Activated CD4-positive, alpha-beta T cell treated with anti-CD3 and anti-CD28 coated beads, Interleukin-2, amount 50 U/mL, for 24 hours (primary cell): Measurements from ENCODE around the gene LNP1.
"Not testable (repeated sequence)": the region's sequence is repeated elsewhere in the genome, so short reads cannot be mapped to it uniquely, and the experiment has no call there.

Experiments used
- DNase-seq, 2 donors: peaks; one replicate each; pipeline ENCODE4 v3.0.0-alpha.2; 2020; ENCODE audit warnings: low read depth in 1 of 2, low spot score in 1 of 2

The LNP1 gene, protein sequence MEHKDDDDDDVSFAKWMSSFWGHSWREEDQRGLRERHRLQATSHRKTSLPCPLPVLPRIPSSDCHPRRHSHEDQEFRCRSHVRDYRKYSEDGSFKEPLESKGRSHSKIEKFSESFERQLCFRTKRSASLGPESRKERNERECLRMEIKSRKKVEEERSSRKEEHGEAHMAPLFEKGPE

DNA sequence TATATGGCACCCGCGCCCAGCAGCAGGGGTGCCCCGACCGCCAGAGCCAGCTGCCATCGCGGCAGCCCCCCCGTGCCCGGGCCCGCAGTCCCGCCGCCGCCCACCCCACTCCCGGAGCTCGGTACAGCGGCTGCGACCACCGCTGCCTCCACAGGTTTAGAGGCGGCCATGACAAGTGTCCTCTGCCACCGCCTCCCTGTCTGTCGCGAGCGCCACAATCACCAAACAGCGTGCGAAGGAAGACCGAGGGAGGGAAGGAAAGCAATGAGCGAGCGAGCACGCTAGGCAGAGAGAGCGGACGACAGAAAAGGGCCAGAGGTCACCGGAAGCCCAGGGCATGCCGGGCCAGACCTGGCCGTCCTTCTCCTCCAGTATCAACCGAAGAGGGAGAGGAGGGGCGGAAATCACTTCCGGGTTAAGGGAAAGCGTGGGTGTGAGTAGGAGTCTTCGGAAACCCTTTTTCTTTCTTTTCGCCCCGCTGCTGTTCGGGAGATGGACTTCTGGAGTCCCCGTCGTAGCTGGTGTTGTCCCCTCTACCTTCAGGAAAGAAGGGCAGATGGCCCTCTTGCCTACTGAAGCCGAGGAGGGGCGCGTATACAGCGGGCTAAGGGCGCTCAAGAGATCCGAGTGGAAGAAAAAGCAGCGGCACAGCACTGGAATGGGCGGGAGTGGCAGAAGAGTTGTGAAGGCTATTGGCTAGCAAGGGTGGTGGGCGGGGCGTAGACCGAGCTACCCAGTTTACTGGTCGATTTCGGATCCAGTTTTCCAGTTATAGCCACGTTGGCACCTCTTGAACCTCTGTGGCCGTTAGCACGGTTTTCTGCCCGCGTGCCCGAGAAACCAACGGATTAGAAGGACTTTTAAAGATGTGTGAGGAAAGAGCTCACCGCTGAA lies at the start of gene LNP1, which contains the start of gene TOMM70:
Gene LNP1 (plus strand): TSS at position 760 of the 894 bp plus-strand sequence. CDS start 28,191 bp downstream, outside the sequence.
Gene TOMM70 (minus strand): TSS at position 310 of the 894 bp plus-strand sequence. CDS start 140 bp downstream, at position 170.
- peak; percentile 85 to 93 for DNase-seq

DNA sequence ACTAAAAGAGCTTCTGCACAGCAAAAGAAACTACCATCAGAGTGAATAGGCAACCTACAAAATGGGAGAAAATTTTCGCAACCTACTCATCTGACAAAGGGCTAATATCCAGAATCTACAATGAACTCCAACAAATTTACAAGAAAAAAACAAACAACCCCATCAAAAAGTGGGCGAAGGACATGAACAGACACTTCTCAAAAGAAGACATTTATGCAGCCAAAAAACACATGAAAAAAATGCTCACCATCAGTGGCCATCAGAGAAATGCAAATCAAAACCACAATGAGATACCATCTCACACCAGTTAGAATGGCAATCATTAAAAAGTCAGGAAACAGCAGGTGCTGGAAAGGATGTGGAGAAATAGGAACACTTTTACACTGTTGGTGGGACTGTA lies 49.6 kb upstream of the LNP1 start:
- DNase-seq, result not testable (repeated sequence)

DNA sequence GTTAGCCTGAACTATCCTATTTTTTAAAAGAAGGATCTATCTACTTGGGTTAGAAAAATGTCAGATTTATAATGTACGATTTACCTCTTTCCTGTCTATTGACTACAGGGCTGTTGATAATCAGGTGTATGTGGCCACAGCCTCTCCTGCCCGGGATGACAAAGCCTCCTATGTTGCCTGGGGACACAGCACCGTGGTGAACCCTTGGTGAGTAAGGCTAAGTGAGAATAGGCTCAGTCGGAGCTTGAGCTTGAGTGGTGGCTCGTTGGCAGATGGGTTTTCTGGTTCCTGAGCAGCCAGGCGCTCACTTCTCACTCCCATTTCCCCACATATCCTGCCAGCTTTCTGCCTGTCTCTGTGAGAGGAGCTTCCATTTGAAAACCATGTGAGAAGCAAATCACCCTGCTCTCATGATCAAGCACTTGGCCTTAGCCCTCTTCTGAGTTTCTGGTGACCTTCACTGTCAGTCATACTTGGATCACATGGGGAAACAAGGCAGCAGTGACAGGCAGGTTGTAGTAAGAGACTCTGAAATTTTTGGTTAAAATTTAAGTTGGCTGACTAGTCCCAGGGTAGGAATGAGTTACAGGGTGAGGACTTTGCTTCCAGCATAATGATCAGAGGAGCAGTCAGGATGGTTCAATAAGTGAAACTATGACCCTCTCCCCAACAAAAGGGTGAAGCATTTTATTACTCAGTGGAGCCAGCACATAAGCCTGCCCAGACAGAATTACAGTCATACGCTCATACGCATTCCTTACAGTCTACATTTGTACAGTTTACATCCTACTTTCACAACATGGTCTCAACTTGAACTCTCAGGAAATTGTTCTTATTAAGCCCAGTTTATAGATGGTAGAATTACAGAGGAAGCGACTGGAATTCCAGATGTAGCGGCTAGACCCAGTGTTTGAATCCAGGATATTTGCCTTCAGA lies 48.8 kb upstream of the LNP1 start:
- no peak for DNase-seq

DNA sequence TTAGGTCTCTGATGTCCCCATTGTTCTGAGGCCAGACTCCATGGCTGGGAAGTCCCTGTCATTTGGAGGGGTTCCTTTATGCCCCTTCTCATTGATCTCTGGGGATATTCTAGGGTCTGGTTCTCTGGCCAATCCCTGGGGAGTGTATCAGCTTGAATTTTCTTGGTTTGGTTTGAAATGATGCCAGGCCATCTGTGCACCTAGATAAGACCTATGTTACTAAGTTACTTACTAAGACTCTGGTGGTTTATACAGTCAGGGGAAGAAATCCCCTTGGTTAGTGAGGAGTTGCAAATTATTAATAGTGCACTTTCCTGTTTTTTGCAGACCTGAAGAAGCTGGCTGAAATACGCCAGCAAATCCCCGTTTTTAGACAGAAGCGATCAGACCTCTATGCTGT lies 46.5 kb upstream of the LNP1 start:
- DNase-seq, result no peak

DNA sequence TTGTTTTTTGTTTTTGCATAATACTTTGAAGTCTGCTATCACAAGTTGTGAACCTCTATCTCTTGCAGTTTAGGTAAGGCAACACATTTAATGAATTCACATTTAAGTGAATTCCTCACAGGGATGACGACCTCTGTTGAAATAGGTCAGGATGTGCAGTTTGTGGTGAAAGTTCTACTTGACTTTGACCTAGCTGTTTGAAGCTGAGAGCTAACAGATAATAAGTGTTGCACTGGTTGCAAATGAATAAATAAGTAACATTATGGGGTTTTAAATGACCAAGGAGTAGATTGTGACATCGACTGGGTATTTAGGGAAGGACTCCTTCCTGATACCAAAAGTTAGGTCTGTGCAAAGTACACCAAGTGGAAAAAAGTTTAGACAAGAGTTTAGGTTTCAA lies 42.9 kb upstream of the LNP1 start:
- DNase-seq, result no peak

DNA sequence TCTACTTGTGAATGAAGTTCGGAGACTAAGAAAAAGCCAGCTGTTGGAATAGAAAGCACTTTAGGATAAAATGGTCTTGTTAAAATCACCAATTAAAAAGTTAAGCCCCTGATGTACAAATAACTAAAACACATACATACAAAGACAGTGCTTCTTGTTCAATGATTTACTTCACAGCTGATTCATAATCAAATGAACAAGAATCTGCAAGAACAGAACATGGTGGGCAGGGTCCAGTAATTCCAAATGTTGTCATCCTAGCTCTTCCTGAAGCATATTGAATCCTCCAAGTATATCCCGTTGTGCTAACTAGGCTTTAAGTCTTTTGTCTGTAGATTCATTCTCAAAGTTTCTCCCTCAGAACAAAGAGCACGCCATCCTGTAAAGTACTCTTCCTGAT lies 42.3 kb upstream of the LNP1 start:
- no peak for DNase-seq

DNA sequence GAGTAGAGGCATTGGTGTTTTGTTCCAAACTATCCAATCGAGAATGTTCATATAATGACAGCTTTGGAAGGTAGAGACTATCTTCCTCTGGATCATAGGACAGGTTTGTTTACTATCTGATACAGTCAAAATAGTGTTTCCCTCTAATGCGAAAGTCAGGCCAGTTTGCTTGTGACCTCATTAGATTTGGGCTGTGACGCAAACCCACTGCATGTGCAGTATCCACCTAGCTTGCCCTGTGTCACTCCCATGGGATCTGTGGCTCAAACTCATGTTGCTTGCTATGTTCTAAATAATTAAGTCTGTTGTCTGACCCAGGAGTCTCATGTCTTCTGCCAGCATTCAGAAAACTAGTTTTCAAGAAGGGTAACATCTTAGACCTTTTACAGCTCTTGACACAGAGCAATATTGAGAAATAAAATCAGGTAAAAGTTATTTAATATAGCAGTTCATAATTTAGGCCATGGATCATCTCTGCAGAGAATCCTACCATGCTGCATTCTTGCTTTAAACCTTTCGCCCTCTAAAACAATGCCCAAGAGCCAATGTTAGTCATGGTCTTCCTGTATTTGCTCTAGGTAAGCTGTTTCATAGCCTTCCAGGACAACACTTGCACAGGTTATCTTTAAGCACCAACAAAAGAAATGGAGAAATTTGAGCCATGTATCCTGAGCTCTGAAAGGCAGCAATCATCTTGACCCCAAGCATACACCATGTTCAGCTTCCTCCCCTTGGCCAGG lies 40.4 kb upstream of the LNP1 start:
- no peak for DNase-seq

DNA sequence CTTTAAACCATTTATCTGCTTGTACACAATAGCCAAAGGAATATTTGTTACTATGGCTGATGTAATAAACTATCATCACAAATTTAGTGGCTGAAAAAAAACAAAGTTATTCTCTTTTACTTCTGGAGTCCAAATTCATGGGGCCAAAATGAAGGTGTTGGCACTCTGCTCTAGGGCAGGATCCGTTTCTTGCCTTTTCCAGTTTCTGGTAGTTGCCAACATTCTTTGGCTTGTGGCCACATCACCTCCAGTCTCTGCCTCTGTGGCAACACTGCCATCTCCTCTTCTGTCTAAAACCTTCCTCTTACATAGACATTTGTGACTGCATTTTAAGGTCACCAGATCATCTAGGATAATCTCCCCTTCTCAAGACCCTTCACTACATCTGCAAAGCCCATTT lies 39.4 kb upstream of the LNP1 start:
- DNase-seq, result no peak

DNA sequence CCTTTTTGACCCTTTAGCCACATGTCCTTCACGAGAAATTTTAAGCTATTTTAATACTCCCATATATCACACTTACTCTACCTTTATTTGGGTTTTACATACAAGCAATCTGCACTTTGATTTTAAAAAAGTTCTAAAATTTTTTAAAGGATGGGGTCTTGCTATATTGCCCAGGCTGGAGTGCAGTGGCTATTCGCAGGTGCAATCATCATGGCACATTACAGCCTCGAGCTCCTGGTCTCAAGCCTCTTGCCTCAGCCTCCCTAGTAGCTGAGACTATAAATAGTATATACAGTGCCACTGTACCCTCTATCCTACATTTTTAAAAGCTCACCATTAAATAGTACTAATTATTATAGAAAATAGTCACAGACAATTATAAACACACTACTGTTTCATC lies 36.9 kb upstream of the LNP1 start:
- DNase-seq, result no peak

DNA sequence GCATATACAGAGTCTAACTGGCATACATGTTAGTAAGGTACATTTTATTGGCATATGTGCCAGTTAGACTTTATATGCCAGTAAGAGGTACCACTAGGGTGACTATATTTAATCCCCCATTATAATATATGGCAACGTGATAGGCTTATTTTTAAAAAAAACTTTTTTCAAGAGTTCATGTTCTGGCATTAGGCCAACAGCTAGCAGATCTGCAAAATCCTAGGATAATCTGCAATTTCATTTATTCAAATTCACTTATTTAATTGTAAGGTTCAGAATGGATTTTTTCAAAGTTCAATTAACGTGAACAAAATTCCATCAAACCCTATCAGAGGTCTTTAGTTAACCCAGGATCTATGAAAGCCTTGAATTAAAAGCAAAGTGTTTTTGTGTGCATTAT lies 34.9 kb upstream of the LNP1 start:
- no peak for DNase-seq

DNA sequence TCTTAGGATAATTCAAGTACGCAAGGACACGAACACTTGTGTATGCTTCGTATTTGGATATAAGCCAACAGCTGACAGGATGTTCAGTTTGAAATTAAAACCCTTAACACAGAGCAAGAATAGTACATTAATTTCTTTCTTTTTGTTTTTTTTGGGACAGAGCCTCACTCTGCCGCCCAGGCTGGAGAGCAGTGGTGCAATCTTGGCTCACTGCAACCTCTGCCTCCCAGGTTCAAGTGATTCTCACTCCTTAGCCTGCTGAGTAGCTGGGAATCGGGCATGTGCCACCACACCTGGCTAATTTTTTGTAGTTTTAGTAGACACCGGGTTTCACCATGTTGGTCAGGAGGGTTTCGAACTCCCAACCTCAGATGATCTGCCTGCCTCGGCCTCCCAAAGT lies 32.9 kb upstream of the LNP1 start:
- no peak for DNase-seq

DNA sequence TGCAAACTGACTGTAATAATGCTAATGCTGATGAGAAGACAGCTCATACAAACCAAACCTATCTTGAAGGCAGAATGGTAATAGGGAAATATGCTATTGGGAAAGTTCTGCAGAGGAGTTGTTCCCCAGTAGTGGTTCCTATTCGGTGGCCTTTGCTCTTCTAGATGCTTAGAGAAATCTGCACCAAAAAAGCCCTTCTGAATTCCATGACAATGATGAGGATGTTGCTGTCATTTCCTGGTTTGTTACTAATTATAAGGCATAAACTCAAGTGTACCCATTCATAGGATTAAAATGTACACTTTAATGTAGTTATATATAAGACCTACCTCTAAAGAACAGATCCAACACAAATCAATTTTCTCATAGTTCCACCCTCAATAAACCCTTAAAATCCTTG lies 30.6 kb upstream of the LNP1 start:
- no peak for DNase-seq

DNA sequence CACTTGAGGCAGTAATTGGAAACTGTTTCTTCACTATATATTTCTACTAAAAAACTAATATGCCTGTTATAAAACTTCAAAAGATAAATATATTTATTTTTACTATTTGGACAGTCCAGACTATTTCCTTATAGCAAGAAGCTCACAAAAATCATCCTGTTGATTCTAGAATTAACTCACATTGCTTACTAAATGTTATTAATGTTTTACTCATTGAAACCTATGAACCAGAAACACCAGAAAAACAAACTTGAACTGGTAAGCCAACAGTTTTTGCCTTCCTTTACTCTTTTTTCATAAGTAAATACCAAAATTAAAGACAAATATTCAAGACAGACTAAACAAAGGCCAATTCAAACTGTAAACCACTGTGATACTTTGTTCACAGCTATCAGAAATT lies 26.8 kb upstream of the LNP1 start:
- no peak for DNase-seq

DNA sequence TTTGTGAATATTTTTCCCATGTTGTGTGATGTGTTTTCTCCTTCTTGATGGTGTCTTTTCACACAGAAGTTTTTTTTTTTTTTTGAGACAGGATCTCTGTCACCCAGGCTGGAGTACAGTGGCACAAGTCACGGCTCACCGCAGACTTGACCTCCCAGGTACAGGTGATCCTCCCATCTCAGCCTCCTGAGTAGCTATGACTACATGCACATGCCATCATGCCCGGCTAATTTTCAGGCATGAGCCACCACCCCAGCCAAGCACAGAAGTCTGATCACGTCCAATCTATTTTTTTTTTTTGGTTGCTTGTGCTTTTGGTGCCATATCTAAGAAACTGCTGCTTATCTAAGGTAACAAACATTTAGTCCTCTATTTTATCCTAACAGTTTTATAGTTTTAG lies 25.0 kb upstream of the LNP1 start:
- DNase-seq, result no peak

DNA sequence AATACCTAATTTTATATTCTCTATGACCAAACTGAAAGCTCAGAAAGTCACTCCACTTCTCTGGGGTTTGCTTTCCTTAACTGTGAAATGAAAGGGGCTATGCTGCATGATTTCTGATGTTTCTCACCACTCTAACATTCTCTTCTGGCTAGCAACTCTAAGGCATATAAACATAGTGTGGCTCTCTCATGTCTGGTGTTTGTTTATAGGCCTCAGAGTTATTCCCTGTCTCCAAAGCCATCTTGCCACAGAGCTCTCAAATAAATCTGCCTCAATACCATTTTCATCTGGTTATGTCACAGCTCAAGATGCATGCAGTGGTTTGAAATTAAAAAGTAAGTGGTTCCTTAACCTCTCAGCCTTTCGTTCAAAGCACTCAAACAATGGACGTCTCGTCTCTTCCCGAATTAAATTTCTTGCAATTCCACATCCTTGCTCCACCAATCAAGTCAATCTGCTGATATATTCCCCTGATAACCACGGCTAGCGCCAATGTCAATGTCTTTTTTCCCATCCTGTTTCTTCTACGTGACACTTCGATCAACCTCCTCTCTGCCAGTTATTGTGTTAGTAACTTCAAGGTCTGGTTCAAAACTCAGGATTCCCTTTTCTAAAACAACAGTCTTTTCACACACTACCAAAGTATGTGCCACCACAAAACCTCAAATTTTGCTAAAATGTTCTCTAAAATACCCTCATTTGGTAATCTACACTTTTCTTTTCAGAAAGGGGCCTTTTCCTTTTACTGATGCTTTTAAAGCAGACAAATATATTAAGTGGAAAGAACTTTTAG lies 16.4 kb upstream of the LNP1 start:
- no peak for DNase-seq

DNA sequence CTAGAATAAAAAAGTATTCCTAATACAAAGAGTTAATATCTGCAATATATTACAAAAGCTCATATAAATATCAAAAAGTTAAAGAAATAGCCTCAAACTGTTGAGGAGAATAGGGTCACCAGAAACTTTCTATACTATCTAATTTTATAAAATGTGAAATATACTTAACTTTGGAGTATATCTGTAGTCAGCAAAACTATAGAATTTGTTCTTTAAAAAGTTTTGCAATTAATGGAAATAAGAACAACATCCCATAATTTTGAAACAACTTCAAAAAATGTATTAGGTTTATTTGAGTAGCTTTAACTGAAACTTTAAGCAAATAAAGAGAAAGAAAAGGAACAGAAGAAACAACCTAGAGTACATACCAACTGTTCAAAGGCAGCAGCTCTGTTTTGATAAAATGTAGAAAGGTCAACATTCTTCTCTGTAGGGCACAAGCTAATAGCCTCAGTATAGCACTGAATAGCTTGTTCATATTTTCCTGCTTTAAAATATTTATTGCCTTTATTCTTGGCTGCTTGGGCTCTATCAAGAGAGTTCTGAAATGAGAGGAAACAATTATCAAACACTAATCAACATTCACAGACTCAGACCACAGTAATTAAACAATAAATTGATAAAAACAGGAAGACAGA lies 14.8 kb upstream of the LNP1 start:
- no peak for DNase-seq

DNA sequence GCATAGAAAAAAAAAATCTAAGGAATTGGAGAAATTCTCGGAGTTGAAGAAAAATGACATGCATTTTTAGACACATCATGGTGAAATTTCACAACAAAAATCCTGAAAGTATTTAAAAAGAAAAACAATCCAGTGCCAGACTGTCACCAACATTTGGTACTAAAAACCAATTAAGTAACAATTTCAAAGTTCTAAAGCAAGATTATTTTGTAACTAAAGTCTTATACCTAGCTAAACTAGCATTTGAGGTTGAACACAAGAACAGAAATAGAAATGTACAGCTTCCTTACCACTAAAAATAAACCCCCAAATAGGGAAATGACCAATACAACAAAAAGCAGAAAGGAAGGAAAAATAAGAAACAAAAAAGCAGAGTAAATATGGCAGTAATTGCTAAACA lies 12.3 kb upstream of the LNP1 start:
- no peak for DNase-seq

DNA sequence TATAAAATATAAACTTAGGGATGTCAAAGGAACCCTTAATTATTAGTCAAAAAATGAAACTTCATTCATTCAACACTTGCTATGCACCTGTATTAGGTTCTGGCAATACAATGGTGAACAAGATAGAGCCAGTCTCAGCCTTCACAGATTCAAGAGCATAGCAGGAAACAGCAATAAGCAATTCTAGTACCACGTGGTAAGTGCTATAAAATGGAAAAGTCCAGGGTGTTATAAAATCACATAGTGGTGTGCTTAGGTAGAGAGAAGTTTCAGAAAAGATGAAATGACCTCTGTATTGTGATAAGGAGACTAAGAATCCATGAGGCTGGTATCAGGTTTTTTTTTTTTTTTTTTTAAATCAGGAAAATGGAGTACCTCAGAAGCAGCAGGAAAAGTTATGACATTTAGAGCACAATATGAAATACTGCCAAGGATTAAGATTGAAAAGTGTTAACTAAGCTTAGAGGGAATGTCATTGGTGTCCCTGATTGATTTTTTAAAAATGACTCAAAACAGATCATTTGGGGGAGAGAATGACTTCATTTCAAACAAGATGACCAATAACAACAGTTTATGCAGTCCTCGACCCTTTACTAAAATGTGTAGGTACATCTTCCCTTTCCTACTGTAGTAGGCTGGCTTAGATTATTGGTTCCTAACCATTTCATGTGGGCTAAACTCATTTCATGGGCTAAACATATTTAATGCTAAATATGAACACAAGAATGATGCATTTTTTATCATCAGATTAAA lies 5.5 kb upstream of the LNP1 start:
- no peak for DNase-seq

DNA sequence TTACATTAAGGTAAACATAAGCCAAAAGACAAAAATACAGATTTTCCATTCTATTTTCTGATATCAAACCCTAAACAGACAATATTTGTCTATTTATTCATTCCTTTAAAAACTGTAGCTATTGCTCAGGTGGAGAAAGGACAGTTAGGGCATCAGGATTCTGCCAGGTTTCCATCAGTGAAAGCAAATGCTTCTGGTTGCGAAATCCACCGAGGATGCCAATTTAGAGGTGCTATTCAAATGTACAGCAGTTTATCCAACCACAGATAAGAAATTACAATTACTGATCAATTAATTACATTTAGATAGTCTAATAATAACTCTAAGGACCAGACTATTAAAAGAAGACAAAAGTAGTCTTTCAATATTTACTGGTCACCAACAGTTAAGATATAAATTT lies 4.4 kb upstream of the LNP1 start:
- no peak for DNase-seq
